ENCODE measurements around the gene MPPED2.

MPPED2 gene

DNA sequence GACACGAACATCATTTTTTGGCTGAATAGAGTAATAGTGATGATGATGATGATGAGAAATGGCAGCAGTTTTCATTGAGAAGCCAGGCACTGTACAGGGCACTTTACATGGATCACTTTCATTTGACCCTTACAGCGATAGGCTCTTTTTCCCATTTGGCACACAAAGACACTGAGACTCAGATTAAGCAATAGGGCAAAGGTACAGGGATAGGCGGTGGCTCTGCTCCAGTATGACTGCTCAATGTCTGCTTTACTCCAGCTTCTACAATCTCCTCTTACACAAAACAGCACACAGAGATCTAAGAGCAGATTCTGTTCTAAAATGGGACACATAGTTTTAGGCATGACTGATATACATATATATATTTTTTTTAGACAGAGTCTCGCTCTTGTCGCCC lies 40.6 kb downstream of the MPPED2 start:
- TF ChIP-seq FOXP2 (optimal IDR thresholded peaks at IDR 0.05; ENCODE audit: borderline replicate concordance, extremely low read depth, extremely low read length, insufficient read depth) (no peak), POLR2AphosphoS5 (IDR thresholded peaks at IDR 0.05; ENCODE audit: low read depth, low read length) (no peak), SIN3A (IDR thresholded peaks at IDR 0.05; ENCODE audit: borderline replicate concordance, insufficient read depth, low read length) (no peak), TAF1 (IDR thresholded peaks at IDR 0.05; ENCODE audit: borderline replicate concordance, insufficient read depth, low read length) (no peak)
- TF ChIP-seq, protein P1, sequence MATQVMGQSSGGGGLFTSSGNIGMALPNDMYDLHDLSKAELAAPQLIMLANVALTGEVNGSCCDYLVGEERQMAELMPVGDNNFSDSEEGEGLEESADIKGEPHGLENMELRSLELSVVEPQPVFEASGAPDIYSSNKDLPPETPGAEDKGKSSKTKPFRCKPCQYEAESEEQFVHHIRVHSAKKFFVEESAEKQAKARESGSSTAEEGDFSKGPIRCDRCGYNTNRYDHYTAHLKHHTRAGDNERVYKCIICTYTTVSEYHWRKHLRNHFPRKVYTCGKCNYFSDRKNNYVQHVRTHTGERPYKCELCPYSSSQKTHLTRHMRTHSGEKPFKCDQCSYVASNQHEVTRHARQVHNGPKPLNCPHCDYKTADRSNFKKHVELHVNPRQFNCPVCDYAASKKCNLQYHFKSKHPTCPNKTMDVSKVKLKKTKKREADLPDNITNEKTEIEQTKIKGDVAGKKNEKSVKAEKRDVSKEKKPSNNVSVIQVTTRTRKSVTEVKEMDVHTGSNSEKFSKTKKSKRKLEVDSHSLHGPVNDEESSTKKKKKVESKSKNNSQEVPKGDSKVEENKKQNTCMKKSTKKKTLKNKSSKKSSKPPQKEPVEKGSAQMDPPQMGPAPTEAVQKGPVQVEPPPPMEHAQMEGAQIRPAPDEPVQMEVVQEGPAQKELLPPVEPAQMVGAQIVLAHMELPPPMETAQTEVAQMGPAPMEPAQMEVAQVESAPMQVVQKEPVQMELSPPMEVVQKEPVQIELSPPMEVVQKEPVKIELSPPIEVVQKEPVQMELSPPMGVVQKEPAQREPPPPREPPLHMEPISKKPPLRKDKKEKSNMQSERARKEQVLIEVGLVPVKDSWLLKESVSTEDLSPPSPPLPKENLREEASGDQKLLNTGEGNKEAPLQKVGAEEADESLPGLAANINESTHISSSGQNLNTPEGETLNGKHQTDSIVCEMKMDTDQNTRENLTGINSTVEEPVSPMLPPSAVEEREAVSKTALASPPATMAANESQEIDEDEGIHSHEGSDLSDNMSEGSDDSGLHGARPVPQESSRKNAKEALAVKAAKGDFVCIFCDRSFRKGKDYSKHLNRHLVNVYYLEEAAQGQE (IDR thresholded peaks at IDR 0.05; ENCODE audit: insufficient read depth in 1 of 2, low read depth in 2 of 2, low read length in 2 of 2): no peak

DNA sequence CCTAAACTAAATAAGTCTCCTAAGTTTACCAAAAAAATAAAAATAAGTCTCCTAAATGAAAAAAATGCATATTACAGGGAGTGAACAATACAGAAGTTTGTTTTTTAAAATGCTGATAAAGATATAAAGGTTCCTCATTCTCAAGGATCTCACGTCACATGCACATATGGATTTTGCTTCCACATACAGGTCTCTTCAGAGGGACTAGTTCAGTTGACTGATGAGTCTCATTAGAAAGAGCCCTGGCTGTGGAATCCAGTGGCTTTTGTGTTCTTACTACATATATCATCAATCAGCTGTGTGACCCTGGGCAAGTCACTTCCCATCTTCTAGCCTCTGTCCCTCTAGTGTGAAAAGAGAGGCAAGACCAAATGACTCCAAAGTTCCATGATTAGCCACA lies 43.1 kb downstream of the MPPED2 start:
- TF ChIP-seq, protein P1 (IDR thresholded peaks at IDR 0.05; ENCODE audit: insufficient read depth in 1 of 2, low read depth in 2 of 2, low read length in 2 of 2): no peak
- TF ChIP-seq POLR2AphosphoS5 (IDR thresholded peaks at IDR 0.05; ENCODE audit: low read depth, low read length) (no peak), SIN3A (IDR thresholded peaks at IDR 0.05; ENCODE audit: borderline replicate concordance, insufficient read depth, low read length) (no peak)

DNA sequence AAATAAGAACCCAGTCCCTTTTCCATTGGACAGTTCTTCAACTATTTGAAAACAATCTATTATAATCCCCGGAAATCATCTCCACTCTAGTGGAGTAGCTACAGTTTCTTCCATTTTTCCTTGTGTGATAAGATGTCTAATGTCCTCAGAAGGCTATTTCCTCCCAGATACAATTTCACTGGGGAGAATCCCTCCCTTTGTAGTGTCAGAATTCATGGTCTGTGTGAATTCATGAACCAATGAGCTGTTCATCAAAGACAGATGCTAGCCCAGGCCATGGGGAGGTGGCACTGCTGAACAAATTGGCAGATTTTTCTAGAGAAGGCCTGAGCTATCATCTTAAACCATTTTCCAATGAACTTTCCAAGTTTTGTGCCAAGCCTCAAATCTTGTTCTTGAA lies 45.4 kb downstream of the MPPED2 start:
- no peak for TF ChIP-seq SIN3A (IDR thresholded peaks at IDR 0.05; ENCODE audit: borderline replicate concordance, insufficient read depth, low read length)
- TF ChIP-seq FOXP2 (optimal IDR thresholded peaks at IDR 0.05; ENCODE audit: borderline replicate concordance, extremely low read depth, extremely low read length, insufficient read depth): no peak
- no peak for TF ChIP-seq POLR2AphosphoS5 (IDR thresholded peaks at IDR 0.05; ENCODE audit: low read depth, low read length)
- TF ChIP-seq TAF1 (IDR thresholded peaks at IDR 0.05; ENCODE audit: borderline replicate concordance, insufficient read depth, low read length): no peak
- TF ChIP-seq, protein P1 (IDR thresholded peaks at IDR 0.05; ENCODE audit: insufficient read depth in 1 of 2, low read depth in 2 of 2, low read length in 2 of 2): no peak

DNA sequence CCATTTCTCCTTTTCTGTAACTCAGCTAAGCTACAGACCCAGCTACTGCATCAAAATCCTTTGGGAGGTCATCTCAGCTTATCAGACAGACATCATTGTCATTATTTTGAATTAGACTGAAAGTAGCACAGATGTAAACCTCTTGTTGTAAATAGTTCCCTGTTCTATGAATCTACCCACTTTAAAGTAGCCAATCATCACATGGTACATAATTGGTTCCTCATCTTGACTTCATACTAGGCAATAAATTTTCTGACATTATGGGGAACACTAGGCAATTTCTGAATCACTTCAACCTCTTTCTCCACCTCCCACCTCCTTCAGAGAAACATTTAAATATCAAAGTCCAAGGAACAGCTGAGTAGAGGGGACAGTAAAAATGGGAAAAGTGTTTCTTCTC lies 47.9 kb downstream of the MPPED2 start:
- no peak for TF ChIP-seq FOXP2 (optimal IDR thresholded peaks at IDR 0.05; ENCODE audit: borderline replicate concordance, extremely low read depth, extremely low read length, insufficient read depth)
- TF ChIP-seq SIN3A (IDR thresholded peaks at IDR 0.05; ENCODE audit: borderline replicate concordance, insufficient read depth, low read length): no peak
- no peak for TF ChIP-seq POLR2AphosphoS5 (IDR thresholded peaks at IDR 0.05; ENCODE audit: low read depth, low read length)
- TF ChIP-seq, protein P1 (IDR thresholded peaks at IDR 0.05; ENCODE audit: insufficient read depth in 1 of 2, low read depth in 2 of 2, low read length in 2 of 2): no peak
- no peak for TF ChIP-seq TAF1 (IDR thresholded peaks at IDR 0.05; ENCODE audit: borderline replicate concordance, insufficient read depth, low read length)

DNA sequence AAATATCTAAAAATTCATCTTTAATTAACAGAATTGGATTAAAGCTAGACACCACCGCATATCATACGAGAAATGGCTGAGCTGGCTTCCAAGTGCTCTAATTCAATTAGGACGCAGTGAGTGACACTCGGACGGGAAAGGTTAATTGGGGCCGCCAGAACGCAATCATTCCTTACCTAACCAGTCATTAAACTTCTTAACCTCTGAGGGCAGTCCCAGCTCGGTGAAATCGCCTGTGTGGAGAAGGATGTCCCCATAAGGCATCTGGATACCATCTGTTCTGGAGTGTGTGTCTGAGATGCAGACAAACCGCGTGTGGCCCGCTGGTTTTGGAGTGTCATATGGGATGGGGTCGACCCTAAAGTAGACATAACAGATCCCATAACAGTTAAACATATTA lies 50.3 kb downstream of the MPPED2 start:
- TF ChIP-seq SIN3A (IDR thresholded peaks at IDR 0.05; ENCODE audit: borderline replicate concordance, insufficient read depth, low read length) (no peak), FOXP2 (optimal IDR thresholded peaks at IDR 0.05; ENCODE audit: borderline replicate concordance, extremely low read depth, extremely low read length, insufficient read depth) (no peak), TAF1 (IDR thresholded peaks at IDR 0.05; ENCODE audit: borderline replicate concordance, insufficient read depth, low read length) (no peak), POLR2AphosphoS5 (IDR thresholded peaks at IDR 0.05; ENCODE audit: low read depth, low read length) (no peak)
- TF ChIP-seq, protein P1 (IDR thresholded peaks at IDR 0.05; ENCODE audit: insufficient read depth in 1 of 2, low read depth in 2 of 2, low read length in 2 of 2): no peak

Measured in PFSK-1 (cell line).